SHP77 (cell line): ENCODE data around the gene KIAA0825.
"Not testable (repeated sequence)": the region's sequence is repeated elsewhere in the genome, so short reads cannot be mapped to it uniquely, and the experiment has no call there.

ENCODE experiments used
- DNase-seq, 2 experiments: peaks; one replicate each; lab custom pipeline; 2025; lab: John Stamatoyannopoulos, UW

The KIAA0825 gene

GRCh38 chr5:94573349-94573748 lies 45.1 kb downstream of the KIAA0825 start:
- DNase-seq = not testable (repeated sequence)

- DNase-seq = no peak
Measured at GRCh38 chr5:94571415-94571814, 47.0 kb downstream of the KIAA0825 start.

- no peak for DNase-seq
Measured at GRCh38 chr5:94564812-94565211, 53.6 kb downstream of the KIAA0825 start.

GRCh38 chr5:94562327-94562971 lies 56.0 kb downstream of the KIAA0825 start:
- DNase-seq = peak; percentile 63 to 78

- no peak for DNase-seq
Measured at GRCh38 chr5:94558028-94558427, 60.4 kb downstream of the KIAA0825 start.

GRCh38 chr5:94551858-94552257 lies 66.5 kb downstream of the KIAA0825 start:
- DNase-seq = no peak

- DNase-seq = no peak
Measured at GRCh38 chr5:94545870-94546625, 72.4 kb downstream of the KIAA0825 start.

- DNase-seq = peak in 1 of 2 experiments; percentile 47
Measured at GRCh38 chr5:94544875-94545547, 73.4 kb downstream of the KIAA0825 start.

- peak in 1 of 2 experiments; percentile 12 for DNase-seq
Measured at GRCh38 chr5:94544031-94544650, 74.3 kb downstream of the KIAA0825 start.

GRCh38 chr5:94540856-94541494 lies 77.4 kb downstream of the KIAA0825 start:
- no peak for DNase-seq

- DNase-seq = no peak
Measured at GRCh38 chr5:94538260-94538659, 80.1 kb downstream of the KIAA0825 start.

GRCh38 chr5:94526706-94527105 lies 91.7 kb downstream of the KIAA0825 start:
- no peak for DNase-seq

- DNase-seq = peak; percentile 71 to 81
Measured at GRCh38 chr5:94524841-94525697, 93.3 kb downstream of the KIAA0825 start.

GRCh38 chr5:94523018-94523417 lies 95.4 kb downstream of the KIAA0825 start:
- DNase-seq = no peak

GRCh38 chr5:94522117-94522516 lies 96.3 kb downstream of the KIAA0825 start:
- DNase-seq = peak in 1 of 2 experiments; percentile 34

- peak in 1 of 2 experiments; percentile 60 for DNase-seq
Measured at GRCh38 chr5:94517490-94518488, 100.6 kb downstream of the KIAA0825 start.

GRCh38 chr5:94516148-94516547 lies 102.3 kb downstream of the KIAA0825 start:
- DNase-seq = no peak

- DNase-seq = peak in 1 of 2 experiments; percentile 45
Measured at GRCh38 chr5:94508461-94509148, 109.8 kb downstream of the KIAA0825 start.
